CD4-positive, alpha-beta memory T cell (primary cell): ENCODE measurements around the gene FAT1. TPM values are rescaled to one million over a fixed set of nuclear protein-coding genes. Genes with fewer than 3 reads are reported as not detected.

ENCODE experiments used
- CTCF ChIA-PET: fragments of 350-600 bp; sonication (Branson Sonifier 250); formaldehyde crosslinking; loops from one replicate; lab custom pipeline; 2021; ENCODE audit warnings: inconsistent platforms; ENCODE audit not compliant: partially characterized antibody; lab: Charles Lee
- POLR2A ChIA-PET: fragments of 350-600 bp; sonication (Branson Sonifier 250); formaldehyde crosslinking; loops from one replicate; lab custom pipeline; 2021; ENCODE audit not compliant: partially characterized antibody; lab: Charles Lee
- DNase-seq, 5 donors: peaks; one replicate each; pipeline versions ENCODE4 v3.0.0 to v3.0.0-alpha.2; 2020 to 2022; ENCODE audit warnings: mixed read lengths in 1 of 5
- H3K27ac ChIP-seq: one replicate; pipeline ENCODE4 v1.7.0; 2013; ENCODE audit warnings: low read depth, low read length
- H3K27me3 ChIP-seq: 2 replicates; pipeline ENCODE4 v1.7.0; 2013; ENCODE audit warnings: mild to moderate bottlenecking, low read length, moderate library complexity; ENCODE audit not compliant: insufficient read depth
- H3K36me3 ChIP-seq: 2 replicates; pipeline ENCODE4 v1.7.0; 2013; ENCODE audit warnings: mild to moderate bottlenecking, low read length, moderate library complexity; ENCODE audit not compliant: insufficient read depth
- H3K4me1 ChIP-seq: 2 replicates; pipeline ENCODE4 v1.7.0; 2013; ENCODE audit warnings: mild to moderate bottlenecking, low read length, moderate library complexity; ENCODE audit not compliant: insufficient read depth
- H3K4me3 ChIP-seq, 2 donors: one replicate each; pipeline ENCODE4 v1.7.0; 2013; ENCODE audit warnings: low read length in 2 of 2, mild to moderate bottlenecking in 1 of 2
- H3K9me3 ChIP-seq, 2 donors: one replicate each; pipeline ENCODE4 v1.7.0; 2013; ENCODE audit warnings: low read length in 2 of 2, control low read depth in 1 of 2; ENCODE audit not compliant: control insufficient read depth in 1 of 2
- H3K27ac Mint-ChIP-seq, 7 donors: one replicate each; pipeline ENCODE4 v1.8.0; 2020 to 2021; ENCODE audit warnings: mixed read lengths in 7 of 7, mild to moderate bottlenecking in 6 of 7, inconsistent platforms in 3 of 7, moderate library complexity in 3 of 7
- H3K27me3 Mint-ChIP-seq, 2 donors: one replicate each; pipeline ENCODE4 v1.8.0; 2020 to 2021; ENCODE audit warnings: mixed read lengths in 2 of 2
- H3K36me3 Mint-ChIP-seq, 2 donors: one replicate each; pipeline ENCODE4 v1.8.0; 2020 to 2021; ENCODE audit warnings: mixed read lengths in 2 of 2, inconsistent platforms in 1 of 2, mild to moderate bottlenecking in 1 of 2
- H3K4me1 Mint-ChIP-seq, 4 donors: one replicate each; pipeline ENCODE4 v1.8.0; 2020 to 2021; ENCODE audit warnings: mixed read lengths in 4 of 4, mild to moderate bottlenecking in 1 of 4
- H3K4me3 Mint-ChIP-seq, 8 donors: one replicate each; pipeline ENCODE4 v1.8.0; 2020 to 2021; ENCODE audit warnings: mixed read lengths in 8 of 8, mild to moderate bottlenecking in 7 of 8, moderate library complexity in 6 of 8, inconsistent platforms in 3 of 8
- H3K9me3 Mint-ChIP-seq, 8 donors: one replicate each; pipeline ENCODE4 v1.8.0; 2020 to 2021; ENCODE audit warnings: mixed read lengths in 8 of 8, mild to moderate bottlenecking in 5 of 8, inconsistent platforms in 3 of 8, moderate library complexity in 1 of 8
- intact Hi-C: fragments of 100-400 bp; cut with micrococcal nuclease; formaldehyde crosslinking; loops from one replicate; pipeline ENCODE4 v1.15.1; 2023
- polyA plus RNA-seq, 2 donors: library from polyadenylated mRNA; unstranded; fragments of 300-500 nt; fragmentation: Illumina TruSeq; gene quantifications; one replicate each; pipeline ENCODE4 v1.2.3, GENCODE V29; 2021
- total RNA-seq, 2 experiments: library from RNA; stranded (reverse); gene quantifications; one replicate each; pipeline ENCODE4 v1.2.3, GENCODE V29; 2021

FAT1 gene
- total and polyA plus RNA-seq, 4 experiments from 2014 or later: not detected

DNA sequence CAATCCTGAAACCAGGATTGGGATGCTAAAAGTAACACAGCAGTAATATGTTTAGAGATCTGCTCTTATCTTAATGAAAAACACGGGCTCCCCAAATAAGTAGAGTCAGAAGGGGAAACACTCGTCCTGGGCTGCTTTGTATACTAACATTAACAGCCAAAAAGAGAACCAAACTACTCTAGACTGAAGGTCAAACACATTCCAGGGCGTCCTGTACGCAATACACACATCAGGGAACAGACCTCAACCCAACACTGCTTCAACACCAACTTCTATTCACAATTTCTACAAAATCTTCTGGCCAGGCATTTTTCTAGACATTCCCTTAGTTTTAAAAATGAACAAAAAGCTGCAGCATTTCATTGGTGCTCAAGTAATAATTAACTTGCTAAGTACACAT is 21.4 kb downstream of the FAT1 start:
- no peak for DNase-seq
- no peaks in the 10 kb centered on the region for H3K9me3 ChIP-seq
- POLR2A ChIA-PET: no interaction called here
- no peaks in the 10 kb centered on the region for H3K4me1 ChIP-seq
- no peaks in the 10 kb centered on the region for H3K27me3 ChIP-seq
- no peak overlapping the region for H3K27ac ChIP-seq
- CTCF ChIA-PET: no interaction called here
- Mint-ChIP-seq H3K4me3 (no peak overlapping the region), H3K36me3 (no peaks in the 10 kb centered on the region), H3K9me3 (peaks cover 0 to 8% (median 0%) of the 10 kb centered on the region in 8 donors), H3K27ac (no peak overlapping the region), H3K27me3 (no peaks in the 10 kb centered on the region), H3K4me1 (no peaks in the 10 kb centered on the region)
- no peak overlapping the region for H3K4me3 ChIP-seq
- H3K36me3 ChIP-seq: no peaks in the 10 kb centered on the region
- intact Hi-C loops: no loop called here

DNA sequence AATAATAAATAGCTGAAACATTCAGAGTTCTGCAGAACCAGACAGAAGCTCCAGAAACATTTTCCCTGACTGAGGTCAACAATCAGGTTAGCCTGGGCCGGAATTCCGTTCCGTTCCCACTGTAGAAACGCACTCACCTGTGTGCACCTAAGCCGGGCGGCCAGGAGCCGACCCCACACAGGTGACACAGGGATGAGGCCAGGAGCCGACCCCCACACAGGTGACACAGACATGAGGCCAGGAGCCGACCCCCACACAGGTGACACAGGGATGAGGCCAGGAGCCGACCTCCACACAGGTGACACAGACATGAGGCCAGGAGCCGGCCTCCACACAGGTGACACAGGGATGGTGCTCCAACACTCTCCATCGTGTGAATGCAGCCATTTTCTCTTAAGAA is 21.9 kb downstream of the FAT1 start:
- no peak for DNase-seq
- H3K36me3 ChIP-seq: no peaks in the 10 kb centered on the region

DNA sequence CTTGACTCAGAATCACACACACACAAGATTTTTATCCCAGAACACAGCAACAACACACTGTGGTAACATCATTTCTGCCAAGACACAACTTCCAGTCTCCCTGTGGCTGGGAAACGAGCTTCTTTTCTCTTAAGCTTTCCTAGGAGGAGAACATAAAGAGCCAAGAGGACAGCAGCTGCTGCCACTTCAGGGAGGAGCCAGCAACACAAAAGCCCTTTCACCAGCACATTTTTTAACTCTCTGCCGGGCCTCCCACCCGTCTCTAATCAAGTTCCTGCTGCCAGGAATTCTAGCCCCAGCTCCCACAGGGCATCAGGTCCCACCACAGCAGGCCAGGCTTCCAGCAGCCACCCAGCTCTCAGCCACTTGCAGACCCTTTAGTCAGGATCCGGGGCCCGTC is 22.4 kb downstream of the FAT1 start:
- no peak for DNase-seq
- POLR2A ChIA-PET: no interaction called here
- Mint-ChIP-seq H3K27me3 (no peaks in the 10 kb centered on the region), H3K9me3 (peaks cover 0 to 6% (median 2%) of the 10 kb centered on the region in 8 donors), H3K4me1 (no peaks in the 10 kb centered on the region), H3K4me3 (no peak overlapping the region), H3K27ac (no peak overlapping the region), H3K36me3 (no peaks in the 10 kb centered on the region)
- no peaks in the 10 kb centered on the region for H3K4me1 ChIP-seq
- H3K27ac ChIP-seq: no peak overlapping the region
- no peaks in the 10 kb centered on the region for H3K27me3 ChIP-seq
- no peaks in the 10 kb centered on the region for H3K36me3 ChIP-seq
- intact Hi-C loops: no loop called here
- CTCF ChIA-PET: no interaction called here
- H3K9me3 ChIP-seq: no peaks in the 10 kb centered on the region
- H3K4me3 ChIP-seq: no peak overlapping the region

More for the DNA sequence above, 21.9 kb downstream of the FAT1 start:
- no peak overlapping the region for H3K4me3 ChIP-seq
- H3K4me1 ChIP-seq: no peaks in the 10 kb centered on the region
- H3K27me3 ChIP-seq: no peaks in the 10 kb centered on the region
- Mint-ChIP-seq H3K27me3 (no peaks in the 10 kb centered on the region), H3K9me3 (peaks cover 0 to 6% (median 0%) of the 10 kb centered on the region in 8 donors), H3K4me3 (no peak overlapping the region), H3K4me1 (no peaks in the 10 kb centered on the region), H3K27ac (no peak overlapping the region), H3K36me3 (no peaks in the 10 kb centered on the region)
- H3K27ac ChIP-seq: no peak overlapping the region
- ChIA-PET POLR2A (no interaction called here), CTCF (no interaction called here)
- H3K9me3 ChIP-seq: no peaks in the 10 kb centered on the region
- intact Hi-C loops: no loop called here

DNA sequence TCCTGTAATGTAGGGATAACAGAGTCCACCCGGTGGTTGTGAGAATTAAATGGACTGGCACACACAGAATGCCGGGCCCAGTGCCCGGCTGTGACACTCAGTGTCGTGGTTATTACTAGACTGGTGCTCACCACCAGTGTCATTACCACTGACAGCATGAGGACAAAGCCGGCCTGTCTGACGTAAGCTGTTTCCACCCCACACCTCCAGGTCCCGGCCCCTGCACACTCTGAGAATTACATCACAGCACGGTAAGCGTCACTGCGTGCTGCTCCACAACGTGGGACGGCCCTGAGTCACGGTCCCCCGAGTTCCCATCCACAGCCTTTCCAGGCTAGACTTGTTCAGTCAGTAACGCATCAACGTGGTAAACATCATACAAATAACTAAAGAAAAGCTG is 22.9 kb downstream of the FAT1 start:
- Mint-ChIP-seq H3K27me3 (no peaks in the 10 kb centered on the region), H3K36me3 (no peaks in the 10 kb centered on the region), H3K9me3 (peaks cover 0 to 6% (median 3%) of the 10 kb centered on the region in 8 donors), H3K4me1 (no peaks in the 10 kb centered on the region), H3K27ac (no peak overlapping the region), H3K4me3 (no peak overlapping the region)
- no peaks in the 10 kb centered on the region for H3K27me3 ChIP-seq
- intact Hi-C loops: no loop called here
- no peaks in the 10 kb centered on the region for H3K9me3 ChIP-seq
- POLR2A ChIA-PET: no interaction called here
- no peaks in the 10 kb centered on the region for H3K36me3 ChIP-seq
- no peaks in the 10 kb centered on the region for H3K4me1 ChIP-seq
- no peak overlapping the region for H3K4me3 ChIP-seq
- H3K27ac ChIP-seq: no peak overlapping the region
- DNase-seq: no peak
- CTCF ChIA-PET: no interaction called here

DNA sequence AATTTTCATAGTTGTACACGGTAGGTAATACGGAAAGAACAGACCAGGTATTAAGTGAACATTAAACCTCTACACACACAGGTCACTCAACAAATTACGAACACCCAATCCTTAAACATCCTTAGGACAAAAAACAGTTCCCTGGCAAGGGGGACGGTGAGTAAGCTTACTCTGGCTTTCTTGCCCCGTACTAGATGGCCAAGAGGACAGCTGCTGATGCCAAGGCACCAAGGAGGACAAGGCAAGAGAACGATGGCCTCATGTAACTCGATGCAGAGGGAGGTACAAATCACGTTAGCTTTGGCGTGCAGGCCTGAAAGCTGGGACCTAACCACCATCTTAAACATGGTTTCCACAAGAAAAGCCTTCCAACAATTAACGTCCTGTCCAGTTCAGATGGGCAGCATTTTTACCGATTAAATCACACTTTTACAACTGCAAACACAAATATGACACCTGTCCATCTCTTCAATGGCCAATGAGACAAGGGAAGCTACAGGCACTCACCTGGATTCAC is 23.7 kb downstream of the FAT1 start:
- intact Hi-C loops: no loop called here
- Mint-ChIP-seq H3K27me3 (no peaks in the 10 kb centered on the region), H3K36me3 (no peaks in the 10 kb centered on the region), H3K4me3 (no peak overlapping the region), H3K9me3 (peaks cover 0 to 6% (median 3%) of the 10 kb centered on the region in 8 donors), H3K27ac (no peak overlapping the region), H3K4me1 (no peaks in the 10 kb centered on the region)
- Histone ChIP-seq H3K4me3 (no peak overlapping the region), H3K9me3 (no peaks in the 10 kb centered on the region), H3K27me3 (no peaks in the 10 kb centered on the region), H3K4me1 (no peaks in the 10 kb centered on the region), H3K27ac (no peak overlapping the region), H3K36me3 (no peaks in the 10 kb centered on the region)
- CTCF ChIA-PET: no interaction called here
- POLR2A ChIA-PET: no interaction called here
- no peak for DNase-seq

DNA sequence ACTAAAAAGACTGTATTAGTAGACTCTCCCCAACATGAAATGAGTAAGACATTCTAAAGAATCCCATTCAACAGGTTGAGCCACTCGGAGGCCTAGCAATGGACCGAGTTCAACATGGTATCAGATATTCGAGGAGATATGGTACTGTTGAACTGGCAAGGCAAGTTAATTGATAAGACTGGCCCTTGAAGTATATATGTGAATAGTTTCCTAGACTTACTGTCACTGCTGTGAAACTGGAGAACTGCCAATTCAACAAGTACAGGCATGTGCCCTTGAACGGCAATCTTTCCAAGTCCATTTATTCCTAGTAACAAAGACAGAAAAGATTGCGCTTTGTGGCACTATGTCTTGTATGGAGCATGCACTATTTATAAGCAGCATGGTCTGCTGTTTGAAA is 24.4 kb downstream of the FAT1 start:
- H3K36me3 Mint-ChIP-seq: no peaks in the 10 kb centered on the region
- no peak for DNase-seq
- Histone ChIP-seq H3K9me3 (no peaks in the 10 kb centered on the region), H3K36me3 (no peaks in the 10 kb centered on the region), H3K27me3 (no peaks in the 10 kb centered on the region), H3K4me1 (no peaks in the 10 kb centered on the region), H3K4me3 (no peak overlapping the region), H3K27ac (no peak overlapping the region)
- peaks cover 0 to 6% (median 3%) of the 10 kb centered on the region in 8 donors for H3K9me3 Mint-ChIP-seq
- H3K4me1 Mint-ChIP-seq: no peaks in the 10 kb centered on the region
- H3K27me3 Mint-ChIP-seq: no peaks in the 10 kb centered on the region
- intact Hi-C loops: no loop called here
- H3K27ac Mint-ChIP-seq: no peak overlapping the region
- ChIA-PET CTCF (no interaction called here), POLR2A (no interaction called here)
- H3K4me3 Mint-ChIP-seq: no peak overlapping the region

DNA sequence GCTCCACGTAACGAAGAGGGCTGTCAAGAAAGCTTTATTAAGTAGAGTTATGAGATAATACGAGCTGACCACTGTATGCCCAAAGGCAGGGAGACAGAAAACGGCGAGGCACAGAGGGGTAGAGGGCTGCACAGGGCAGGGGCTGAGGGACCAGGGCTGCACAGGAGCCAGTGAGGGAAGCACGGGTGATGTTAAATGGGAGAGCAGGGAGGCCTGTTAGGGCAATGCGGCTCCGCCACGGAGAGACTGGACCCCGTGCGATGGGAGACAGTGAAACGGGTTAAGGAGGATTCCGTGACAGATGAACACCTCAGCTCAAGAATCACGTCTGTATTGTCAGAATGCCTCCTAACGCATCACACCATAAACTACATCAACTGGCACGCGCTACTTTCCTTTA is 25.1 kb downstream of the FAT1 start:
- Mint-ChIP-seq H3K27me3 (no peaks in the 10 kb centered on the region), H3K4me1 (no peaks in the 10 kb centered on the region), H3K9me3 (peaks cover 2 to 10% (median 6%) of the 10 kb centered on the region in 8 donors), H3K36me3 (no peaks in the 10 kb centered on the region), H3K27ac (no peak overlapping the region), H3K4me3 (no peak overlapping the region)
- no peak for DNase-seq
- ChIA-PET POLR2A (no interaction called here), CTCF (no interaction called here)
- intact Hi-C loops: no loop called here
- no peaks in the 10 kb centered on the region for H3K36me3 ChIP-seq
- no peak overlapping the region for H3K4me3 ChIP-seq
- no peaks in the 10 kb centered on the region for H3K4me1 ChIP-seq
- no peaks in the 10 kb centered on the region for H3K9me3 ChIP-seq
- H3K27ac ChIP-seq: no peak overlapping the region
- no peaks in the 10 kb centered on the region for H3K27me3 ChIP-seq

DNA sequence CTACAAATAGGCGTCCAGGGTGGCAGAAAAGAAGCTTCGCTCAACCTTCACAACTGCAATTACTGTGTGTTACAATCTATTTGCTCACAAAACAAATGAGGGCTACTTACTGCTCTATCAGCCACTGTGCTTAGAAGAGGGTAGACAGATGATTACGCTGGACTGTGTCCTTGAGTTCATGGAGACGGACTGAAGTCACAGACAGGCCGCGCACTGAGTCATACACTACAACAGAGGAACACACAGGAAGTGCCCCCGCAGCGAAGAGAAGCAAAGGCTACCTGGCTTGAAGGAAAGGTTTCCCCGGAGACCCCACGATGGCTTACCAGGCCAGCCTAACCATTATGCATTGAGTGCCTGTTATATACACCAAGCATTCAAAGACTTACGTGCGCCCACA is 25.6 kb downstream of the FAT1 start:
- H3K27me3 ChIP-seq: no peaks in the 10 kb centered on the region
- Mint-ChIP-seq H3K9me3 (peaks cover 2 to 10% (median 6%) of the 10 kb centered on the region in 8 donors), H3K27ac (no peak overlapping the region), H3K27me3 (no peaks in the 10 kb centered on the region), H3K4me3 (no peak overlapping the region), H3K4me1 (no peaks in the 10 kb centered on the region), H3K36me3 (no peaks in the 10 kb centered on the region)
- H3K9me3 ChIP-seq: no peaks in the 10 kb centered on the region
- DNase-seq: no peak
- intact Hi-C loops: no loop called here
- H3K27ac ChIP-seq: no peak overlapping the region
- ChIA-PET CTCF (no interaction called here), POLR2A (no interaction called here)
- no peak overlapping the region for H3K4me3 ChIP-seq
- no peaks in the 10 kb centered on the region for H3K4me1 ChIP-seq
- no peaks in the 10 kb centered on the region for H3K36me3 ChIP-seq
